LNCaP clone FGC (cell line): ENCODE results near the gene LMO1.

Experiments
- DNase-seq: peaks from one replicate; pipeline ENCODE4 v3.0.0-alpha.2; 2011; ENCODE audit warnings: low read depth
- H3K4me3 ChIP-seq: 2 replicates; pipeline ENCODE4 v1.5.1; 2011; ENCODE audit warnings: mild to moderate bottlenecking, low read depth, low read length, control low read depth
- TF ChIP-seq, protein P1 (sequence below): IDR thresholded peaks from 2 replicates; pipeline ENCODE4 v1.5.1; 2012; ENCODE audit warnings: mild to moderate bottlenecking; ENCODE audit not compliant: control insufficient read depth, insufficient read depth; ENCODE audit errors: extremely low read depth

LMO1 gene

DNA sequence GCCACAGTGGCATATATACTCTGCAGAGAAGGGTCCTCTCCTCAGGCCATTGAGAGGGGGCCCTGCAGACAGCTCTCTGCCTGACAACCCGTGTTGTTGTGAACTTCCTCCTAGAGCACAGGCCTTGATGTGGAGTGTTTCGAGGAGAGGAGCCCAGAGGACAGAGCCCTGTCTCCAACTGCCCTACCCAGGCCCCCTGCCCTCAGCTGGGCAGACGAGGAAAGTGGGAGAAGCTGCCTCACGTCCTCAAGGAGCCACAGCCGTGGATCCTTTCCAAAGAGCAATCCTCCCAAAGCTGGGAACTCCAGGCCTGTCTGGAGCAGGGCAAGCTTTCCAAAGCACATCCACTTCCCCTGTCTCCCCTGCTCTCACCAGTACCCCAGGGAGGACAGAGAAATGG is 10.7 kb downstream of the LMO1 start:
- no peak overlapping the region for H3K4me3 ChIP-seq
- TF ChIP-seq, protein P1, sequence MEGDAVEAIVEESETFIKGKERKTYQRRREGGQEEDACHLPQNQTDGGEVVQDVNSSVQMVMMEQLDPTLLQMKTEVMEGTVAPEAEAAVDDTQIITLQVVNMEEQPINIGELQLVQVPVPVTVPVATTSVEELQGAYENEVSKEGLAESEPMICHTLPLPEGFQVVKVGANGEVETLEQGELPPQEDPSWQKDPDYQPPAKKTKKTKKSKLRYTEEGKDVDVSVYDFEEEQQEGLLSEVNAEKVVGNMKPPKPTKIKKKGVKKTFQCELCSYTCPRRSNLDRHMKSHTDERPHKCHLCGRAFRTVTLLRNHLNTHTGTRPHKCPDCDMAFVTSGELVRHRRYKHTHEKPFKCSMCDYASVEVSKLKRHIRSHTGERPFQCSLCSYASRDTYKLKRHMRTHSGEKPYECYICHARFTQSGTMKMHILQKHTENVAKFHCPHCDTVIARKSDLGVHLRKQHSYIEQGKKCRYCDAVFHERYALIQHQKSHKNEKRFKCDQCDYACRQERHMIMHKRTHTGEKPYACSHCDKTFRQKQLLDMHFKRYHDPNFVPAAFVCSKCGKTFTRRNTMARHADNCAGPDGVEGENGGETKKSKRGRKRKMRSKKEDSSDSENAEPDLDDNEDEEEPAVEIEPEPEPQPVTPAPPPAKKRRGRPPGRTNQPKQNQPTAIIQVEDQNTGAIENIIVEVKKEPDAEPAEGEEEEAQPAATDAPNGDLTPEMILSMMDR: no peak
- no peak for DNase-seq

DNA sequence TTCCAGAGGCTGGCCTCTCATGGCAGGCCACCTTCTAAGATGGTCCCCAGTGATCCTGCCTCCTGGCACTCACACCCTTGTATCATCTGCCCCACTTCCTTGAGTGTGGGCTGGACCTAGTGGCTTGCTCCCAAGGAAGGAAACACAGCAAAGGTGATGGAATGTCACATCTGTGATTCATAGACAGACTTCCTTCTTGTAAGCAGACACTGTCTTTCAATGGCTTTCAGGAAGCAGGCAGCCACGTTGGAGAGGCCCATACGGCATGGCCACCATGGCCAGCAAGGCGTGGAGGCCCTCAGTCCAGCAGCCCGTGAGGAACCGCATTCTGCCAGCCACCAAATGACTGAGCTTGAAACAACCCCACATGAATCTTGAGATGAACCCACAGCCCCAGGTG is 11.3 kb downstream of the LMO1 start:
- no peak for DNase-seq
- H3K4me3 ChIP-seq: no peak overlapping the region
- TF ChIP-seq, protein P1: no peak

DNA sequence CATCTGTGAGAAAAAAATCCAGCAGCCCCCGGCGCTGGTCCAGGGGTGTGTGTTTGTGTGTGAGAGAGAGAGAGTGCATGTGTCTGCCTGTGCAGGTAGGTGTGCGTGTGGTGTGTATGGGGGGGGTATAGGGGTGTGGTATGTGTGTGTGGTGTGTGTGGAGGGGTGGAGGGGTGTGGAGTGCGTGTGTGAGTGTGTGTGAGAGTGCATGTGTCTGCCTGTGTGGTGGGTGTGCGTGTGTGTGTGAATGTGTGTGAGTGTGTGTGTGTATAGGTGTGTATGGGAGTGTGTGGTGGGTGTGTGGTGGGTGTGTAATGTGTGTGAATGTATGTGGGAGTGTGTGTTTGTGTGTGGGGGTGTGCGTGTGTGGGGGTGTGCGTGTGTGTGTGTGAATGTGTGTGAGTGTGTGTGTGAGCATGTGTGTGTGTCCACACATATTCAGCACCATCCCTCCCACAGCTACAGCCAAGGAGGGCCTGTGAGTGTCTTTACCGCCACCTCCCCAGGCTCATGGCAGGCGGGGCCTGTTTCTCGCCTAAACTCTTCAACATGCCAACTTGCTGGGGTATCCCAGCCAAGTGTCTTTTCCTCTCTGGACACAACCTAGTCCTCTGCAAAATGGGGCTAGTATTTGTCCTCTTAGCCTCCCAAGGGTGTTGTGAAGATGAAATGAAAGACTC is 11.9 kb downstream of the LMO1 start:
- TF ChIP-seq, protein P1: no peak
- DNase-seq: no peak
- H3K4me3 ChIP-seq: no peak overlapping the region

DNA sequence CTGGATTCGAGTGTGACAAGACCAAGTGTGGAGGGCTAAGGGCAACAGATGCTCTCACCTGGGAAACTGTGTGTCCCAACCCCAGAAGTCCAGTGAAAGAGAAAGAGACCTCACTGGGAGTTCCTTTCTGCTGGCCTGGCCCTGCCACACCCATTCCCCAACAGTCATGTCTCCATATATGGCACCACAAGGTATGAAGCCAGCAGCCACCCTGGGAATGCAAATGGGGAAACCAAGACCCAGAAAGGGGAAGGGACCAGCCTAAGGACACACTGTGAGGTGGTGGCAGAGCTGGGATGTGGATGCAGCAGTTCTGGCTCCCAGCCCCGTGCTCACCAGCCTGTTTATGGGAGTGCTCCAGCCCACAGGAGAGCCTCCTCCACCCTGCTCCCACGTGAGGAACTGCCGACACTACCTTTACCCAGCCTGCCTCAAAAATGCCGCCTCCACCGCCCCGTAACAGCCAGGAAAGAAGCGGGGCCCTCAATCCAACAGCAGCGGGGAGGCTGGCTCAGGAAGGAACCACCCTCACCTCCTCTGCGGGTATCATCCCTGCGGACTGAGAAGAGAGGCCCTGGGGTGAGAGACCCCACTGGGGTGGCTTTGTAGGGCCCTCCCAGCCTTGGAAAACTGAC is 12.6 kb downstream of the LMO1 start:
- H3K4me3 ChIP-seq: no peak overlapping the region
- TF ChIP-seq, protein P1: no peak
- no peak for DNase-seq

DNA sequence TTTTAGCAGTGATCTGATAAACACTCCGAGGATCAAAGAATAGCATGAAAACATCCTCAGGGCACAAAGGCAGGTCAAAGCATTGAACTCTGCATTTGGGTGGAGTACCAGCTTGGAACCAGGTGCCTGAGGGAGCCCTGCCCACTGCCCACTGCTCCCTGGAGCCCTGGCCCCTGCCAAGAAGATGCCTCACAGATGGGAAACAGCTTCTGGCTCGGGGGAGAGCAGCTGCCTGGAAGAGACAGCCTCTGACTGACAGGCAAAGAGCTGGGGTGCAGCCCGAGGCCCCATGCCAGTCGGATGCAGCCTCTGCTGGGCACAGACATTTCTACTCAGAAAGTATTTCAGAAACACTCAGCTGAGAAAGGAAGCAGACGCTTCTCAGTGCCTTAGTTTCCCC is 13.2 kb downstream of the LMO1 start:
- TF ChIP-seq, protein P1: no peak
- no peak overlapping the region for H3K4me3 ChIP-seq
- DNase-seq: no peak

DNA sequence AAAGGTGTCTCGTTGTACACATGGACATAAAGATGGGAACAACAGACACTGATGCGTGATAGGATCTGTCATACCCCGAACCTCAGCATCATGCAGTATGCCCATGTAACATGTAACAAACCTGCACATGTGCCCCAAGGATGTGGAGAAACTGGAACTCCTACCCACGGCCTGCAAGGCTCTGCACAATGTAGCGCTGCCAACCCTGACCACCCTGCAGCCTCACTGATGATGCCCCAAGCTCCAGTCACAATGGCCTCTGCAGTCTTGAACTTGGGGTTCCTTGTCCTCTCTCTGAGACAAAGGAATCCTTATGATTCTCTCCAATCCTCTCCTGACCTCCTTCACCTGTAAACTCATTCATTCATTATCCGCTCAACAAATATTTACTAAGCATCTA is 14.2 kb downstream of the LMO1 start:
- TF ChIP-seq, protein P1: no peak
- no peak overlapping the region for H3K4me3 ChIP-seq
- no peak for DNase-seq

DNA sequence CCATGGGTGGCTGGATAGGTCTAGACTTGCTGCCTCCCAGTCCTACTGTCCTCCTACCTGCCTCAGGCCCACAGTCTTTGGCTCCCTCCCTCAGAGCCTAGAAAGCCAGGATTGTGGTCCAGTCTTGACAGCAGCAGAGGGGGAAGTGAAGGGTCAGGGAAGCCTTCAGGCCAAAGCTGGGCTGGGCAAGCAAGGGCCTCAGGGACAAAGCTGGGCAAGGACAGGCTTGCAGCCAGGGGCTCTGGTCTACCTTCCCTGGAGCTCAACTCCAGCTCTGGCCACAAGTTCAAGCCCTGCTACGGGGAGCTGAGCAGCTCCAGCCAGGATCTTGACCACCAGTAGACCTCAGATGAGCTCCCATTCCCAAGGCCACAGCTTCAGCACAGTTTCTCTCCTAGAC is 14.9 kb downstream of the LMO1 start:
- DNase-seq: no peak

More for the DNA sequence above, 14.9 kb downstream of the LMO1 start:
- no peak overlapping the region for H3K4me3 ChIP-seq
- TF ChIP-seq, protein P1: no peak
